ENCODE measurements around the gene WNK2. TPM values are rescaled to one million over a fixed set of nuclear protein-coding genes. Genes with fewer than 3 reads are reported as not detected.

WNK2 gene
- total RNA-seq, 1 donor from 2014 or later, result 1.9 TPM

DNA sequence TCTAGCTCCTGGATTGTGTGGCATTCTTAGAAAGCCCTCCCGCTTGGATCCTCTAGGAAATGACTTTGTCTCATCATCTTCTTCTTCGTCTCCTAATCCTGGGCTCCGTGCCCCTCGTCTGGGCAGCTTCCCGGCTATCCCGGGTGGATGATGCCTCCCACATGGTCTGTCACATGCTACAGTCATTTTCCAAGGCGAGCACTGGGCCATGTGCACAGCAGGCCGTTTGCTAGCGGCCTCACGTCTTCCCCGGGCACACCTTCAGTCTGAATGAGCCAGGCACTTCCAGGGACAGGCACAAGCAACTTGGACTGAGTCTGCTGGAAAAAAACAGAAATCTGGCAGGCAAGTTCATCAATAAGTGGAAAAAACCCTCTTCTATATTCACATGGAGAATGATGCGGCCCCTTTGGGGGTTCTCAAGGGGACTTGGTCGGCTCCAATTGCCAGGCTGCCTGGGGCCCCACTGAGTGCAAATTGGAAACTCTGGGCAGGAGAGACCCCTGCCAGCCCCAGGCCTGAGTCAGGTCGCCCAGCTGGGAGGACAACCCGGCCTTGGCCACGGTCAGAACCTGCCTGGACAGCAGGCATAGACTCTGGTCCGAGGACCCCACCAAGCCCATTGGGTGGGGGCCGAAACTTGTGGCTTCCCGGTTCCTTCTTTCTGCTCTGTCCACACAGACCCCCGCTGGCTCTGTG lies 11.1 kb upstream of the WNK2 start:
- Mint-ChIP-seq H3K4me3 (ENCODE audit: unreplicated experiment) (no peak overlapping the region), H3K27ac (ENCODE audit: unreplicated experiment) (no peak overlapping the region), H3K9me3 (ENCODE audit: unreplicated experiment) (peaks cover 3% of the 10 kb centered on the region), H3K36me3 (ENCODE audit: low read depth, unreplicated experiment) (no peaks in the 10 kb centered on the region), H3K4me1 (ENCODE audit: low read depth, unreplicated experiment) (no peaks in the 10 kb centered on the region), H3K27me3 (ENCODE audit: low read depth, unreplicated experiment) (peaks cover 50% of the 10 kb centered on the region)
- H2AFZ ChIP-seq (ENCODE audit: low read depth, low read length), result no peak overlapping the region
- H3K4me3 ChIP-seq (ENCODE audit: insufficient read depth, low read depth, low read length), result no peak overlapping the region
- no peak for TF ChIP-seq CTCF (IDR thresholded peaks at IDR 0.05; ENCODE audit: insufficient read depth, low read depth, low read length)
- TF ChIP-seq EZH2 (IDR thresholded peaks at IDR 0.05; ENCODE audit: insufficient read depth, low read length), result no peak
- no peak overlapping the region for H3K27ac ChIP-seq (ENCODE audit: low read depth, low read length)
- FAIRE-seq (no peak), DNase-seq (ENCODE audit: low read depth) (no peak)
- H3K36me3 ChIP-seq (ENCODE audit: insufficient read depth, low read length), result no peaks in the 10 kb centered on the region
- no peak overlapping the region for H3K4me2 ChIP-seq (ENCODE audit: low read length)
- H3K9me3 ChIP-seq (ENCODE audit: insufficient read depth, low read depth, low read length), result no peaks in the 10 kb centered on the region
- no peak overlapping the region for H3K9ac ChIP-seq (ENCODE audit: low read length)
- no peaks in the 10 kb centered on the region for H3K4me1 ChIP-seq (ENCODE audit: insufficient read depth, low read length)
- no peaks in the 10 kb centered on the region for H3K79me2 ChIP-seq (ENCODE audit: insufficient read depth, low read length)
- no peaks in the 10 kb centered on the region for H4K20me1 ChIP-seq (ENCODE audit: insufficient read depth, low read length)
- peaks cover 5% of the 10 kb centered on the region for H3K27me3 ChIP-seq (ENCODE audit: insufficient read depth, low read length)

- H3K36me3 ChIP-seq (ENCODE audit: insufficient read depth, low read length), result no peaks in the 10 kb centered on the region
- Mint-ChIP-seq H3K4me3 (ENCODE audit: unreplicated experiment) (no peak overlapping the region), H3K4me1 (ENCODE audit: low read depth, unreplicated experiment) (no peaks in the 10 kb centered on the region), H3K27ac (ENCODE audit: unreplicated experiment) (no peak overlapping the region), H3K27me3 (ENCODE audit: low read depth, unreplicated experiment) (peaks cover 47% of the 10 kb centered on the region), H3K9me3 (ENCODE audit: unreplicated experiment) (peaks cover 3% of the 10 kb centered on the region), H3K36me3 (ENCODE audit: low read depth, unreplicated experiment) (no peaks in the 10 kb centered on the region)
- H3K4me2 ChIP-seq (ENCODE audit: low read length), result no peak overlapping the region
- no peak overlapping the region for H3K4me3 ChIP-seq (ENCODE audit: insufficient read depth, low read depth, low read length)
- no peak overlapping the region for H3K27ac ChIP-seq (ENCODE audit: low read depth, low read length)
- no peaks in the 10 kb centered on the region for H4K20me1 ChIP-seq (ENCODE audit: insufficient read depth, low read length)
- peaks cover 7% of the 10 kb centered on the region for H3K27me3 ChIP-seq (ENCODE audit: insufficient read depth, low read length)
- no peak for DNase-seq (ENCODE audit: low read depth)
- TF ChIP-seq CTCF (IDR thresholded peaks at IDR 0.05; ENCODE audit: insufficient read depth, low read depth, low read length) (no peak), EZH2 (IDR thresholded peaks at IDR 0.05; ENCODE audit: insufficient read depth, low read length) (no peak)
- H3K9ac ChIP-seq (ENCODE audit: low read length), result no peak overlapping the region
- H3K9me3 ChIP-seq (ENCODE audit: insufficient read depth, low read depth, low read length), result no peaks in the 10 kb centered on the region
- no peaks in the 10 kb centered on the region for H3K4me1 ChIP-seq (ENCODE audit: insufficient read depth, low read length)
- no peaks in the 10 kb centered on the region for H3K79me2 ChIP-seq (ENCODE audit: insufficient read depth, low read length)
- FAIRE-seq, result no peak
- no peak overlapping the region for H2AFZ ChIP-seq (ENCODE audit: low read depth, low read length)
These were observed 10.4 kb upstream of the WNK2 start for GRCh38 chr9:93173365-93174051.

- Histone ChIP-seq H2AFZ (ENCODE audit: low read depth, low read length) (no peak overlapping the region), H4K20me1 (ENCODE audit: insufficient read depth, low read length) (no peaks in the 10 kb centered on the region), H3K79me2 (ENCODE audit: insufficient read depth, low read length) (no peaks in the 10 kb centered on the region), H3K9me3 (ENCODE audit: insufficient read depth, low read depth, low read length) (no peaks in the 10 kb centered on the region), H3K4me1 (ENCODE audit: insufficient read depth, low read length) (no peaks in the 10 kb centered on the region), H3K9ac (ENCODE audit: low read length) (no peak overlapping the region), H3K4me2 (ENCODE audit: low read length) (no peak overlapping the region), H3K4me3 (ENCODE audit: insufficient read depth, low read depth, low read length) (no peak overlapping the region), H3K36me3 (ENCODE audit: insufficient read depth, low read length) (no peaks in the 10 kb centered on the region), H3K27ac (ENCODE audit: low read depth, low read length) (no peak overlapping the region), H3K27me3 (ENCODE audit: insufficient read depth, low read length) (peaks cover 7% of the 10 kb centered on the region)
- Mint-ChIP-seq H3K4me3 (ENCODE audit: unreplicated experiment) (no peak overlapping the region), H3K36me3 (ENCODE audit: low read depth, unreplicated experiment) (no peaks in the 10 kb centered on the region), H3K27me3 (ENCODE audit: low read depth, unreplicated experiment) (peaks cover 48% of the 10 kb centered on the region), H3K9me3 (ENCODE audit: unreplicated experiment) (peaks cover 4% of the 10 kb centered on the region), H3K27ac (ENCODE audit: unreplicated experiment) (no peak overlapping the region), H3K4me1 (ENCODE audit: low read depth, unreplicated experiment) (no peaks in the 10 kb centered on the region)
- TF ChIP-seq CTCF (IDR thresholded peaks at IDR 0.05; ENCODE audit: insufficient read depth, low read depth, low read length), result no peak
- no peak for TF ChIP-seq EZH2 (IDR thresholded peaks at IDR 0.05; ENCODE audit: insufficient read depth, low read length)
- no peak for DNase-seq (ENCODE audit: low read depth)
- FAIRE-seq, result no peak
These were observed 9.0 kb upstream of the WNK2 start for GRCh38 chr9:93174976-93175375.
